GM12878 (cell line): ENCODE results near the gene HMOX1. TPM values are rescaled to one million over a fixed set of nuclear protein-coding genes. Genes with fewer than 3 reads are reported as not detected.

Experiments
- ATAC-seq: fragments of 200-7000 bp; cut with Tn5 transposase; 3 replicates; pipeline ENCODE4 v1.9.1; 2020; ENCODE audit warnings: mild to moderate bottlenecking, moderate library complexity
- BruUV-seq: library from RNA; stranded (reverse); fragments of 400-500 nt; replicated peaks from 2 replicates; lab custom pipeline; 2021; lab: Mats Ljungman, UMichigan
- CTCF ChIA-PET: fragments of 300-600 bp; sonication (Branson Sonifier 250); formaldehyde crosslinking; extraction: SDS; loops from one replicate; lab custom pipeline; 2021; ENCODE audit warnings: inconsistent platforms; lab: Yijun Ruan, JAX
- POLR2A ChIA-PET: fragments of 350-600 bp; formaldehyde crosslinking; extraction: SDS; loops from one replicate; lab custom pipeline; 2021; ENCODE audit warnings: inconsistent platforms; lab: Charles Lee
- RAD21 ChIA-PET: fragments of 300-600 bp; sonication (Branson Sonifier 250); formaldehyde crosslinking; loops from one replicate; lab custom pipeline; 2023; ENCODE audit warnings: antibody characterized with exemption; ENCODE audit not compliant: unreplicated experiment; lab: Charles Lee
- SMC1A ChIA-PET: fragments of 300-600 bp; sonication (Branson Sonifier 250); formaldehyde crosslinking; loops from one replicate; lab custom pipeline; 2023; ENCODE audit not compliant: unreplicated experiment, uncharacterized antibody; lab: Charles Lee
- DNase-seq: peaks from one replicate; pipeline ENCODE4 v3.0.0-alpha.2; 2011; ENCODE audit warnings: low read depth, low spot score
- FAIRE-seq: peaks from 3 replicates; lab custom pipeline; 2011; peaks lifted over from hg19 to GRCh38; lab: Jason Lieb, UNC
- H2AFZ ChIP-seq: 2 replicates; pipeline ENCODE4 v1.6.0; 2011; ENCODE audit warnings: low read depth, low read length, control low read depth; ENCODE audit not compliant: control insufficient read depth
- H3K27ac ChIP-seq: 2 replicates; pipeline ENCODE4 v1.5.1; 2011; ENCODE audit warnings: control low read depth; ENCODE audit not compliant: control insufficient read depth, insufficient read depth
- H3K27me3 ChIP-seq, 2 experiments: replicated peaks in 1 of 2; 2 replicates each; pipeline versions ENCODE4 v1.6.0 to v1.6.1; 2011; ENCODE audit warnings: low read length in 1 of 2; ENCODE audit not compliant: control insufficient read depth in 2 of 2, insufficient read depth in 2 of 2
- H3K36me3 ChIP-seq, 2 experiments: 2 replicates each; pipeline ENCODE4 v1.5.1; 2011; ENCODE audit warnings: low read length in 1 of 2; ENCODE audit not compliant: control insufficient read depth in 2 of 2, insufficient read depth in 2 of 2
- H3K4me1 ChIP-seq: 2 replicates; pipeline ENCODE4 v1.6.1; 2011; ENCODE audit warnings: mild to moderate bottlenecking, low read length, moderate library complexity, mixed read lengths; ENCODE audit not compliant: control insufficient read depth, insufficient read depth
- H3K4me2 ChIP-seq: 2 replicates; pipeline ENCODE4 v1.6.0; 2011; ENCODE audit warnings: control low read depth; ENCODE audit not compliant: control insufficient read depth, insufficient read depth
- H3K4me3 ChIP-seq: fragments of 200-600 bp; sonication (generic); 2 replicates; pipeline ENCODE4 v1.5.1; 2016
- H3K79me2 ChIP-seq: 2 replicates; pipeline ENCODE4 v1.6.0; 2011; ENCODE audit warnings: low read length; ENCODE audit not compliant: control insufficient read depth, insufficient read depth
- H3K9ac ChIP-seq: 2 replicates; pipeline ENCODE4 v1.8.0; 2011; ENCODE audit warnings: low read length, control low read depth, mixed read lengths; ENCODE audit not compliant: control insufficient read depth, insufficient read depth
- H3K9me3 ChIP-seq: replicated peaks from 3 replicates; pipeline ENCODE4 v1.5.1; 2011; ENCODE audit warnings: mild to moderate bottlenecking, low read length; ENCODE audit not compliant: control insufficient read depth, insufficient read depth
- H4K20me1 ChIP-seq: 2 replicates; pipeline ENCODE4 v1.6.0; 2011; ENCODE audit not compliant: control insufficient read depth, insufficient read depth
- ATF7 ChIP-seq: fragments of 450-650 bp; IDR thresholded peaks from 2 replicates; pipeline ENCODE4 v1.6.1; 2016; ENCODE audit warnings: low read depth, mild to moderate bottlenecking
- BRCA1 ChIP-seq: IDR thresholded peaks from 2 replicates; pipeline ENCODE4 v1.6.1; 2011; ENCODE audit warnings: low read depth, low read length, improper control_type of control experiment
- CREB1 ChIP-seq: IDR thresholded peaks from 2 replicates; pipeline ENCODE4 v1.6.1; 2012; ENCODE audit warnings: low read depth, mild to moderate bottlenecking, inconsistent platforms
- E2F4 ChIP-seq: IDR thresholded peaks from 2 replicates; pipeline ENCODE4 v1.6.1; 2012; ENCODE audit warnings: low read depth, low read length, improper control_type of control experiment
- EZH2 ChIP-seq: IDR thresholded peaks from 2 replicates; pipeline ENCODE4 v1.6.1; 2012; ENCODE audit warnings: low read depth, mild to moderate bottlenecking, control low read depth, inconsistent platforms, low read length, borderline replicate concordance; ENCODE audit not compliant: control insufficient read depth
- IKZF2 ChIP-seq, 2 experiments: fragments of 450-650 bp; IDR thresholded peaks; 2 replicates each; pipeline ENCODE4 v1.6.1; 2017; ENCODE audit warnings: mild to moderate bottlenecking in 2 of 2, moderate library complexity in 2 of 2
- MXI1 ChIP-seq: fragments of 150-350 bp; IDR thresholded peaks from 2 replicates; pipeline ENCODE4 v1.6.1; 2011; ENCODE audit warnings: low read depth, mild to moderate bottlenecking, inconsistent platforms, low read length, improper control_type of control experiment
- NR2C1 ChIP-seq: fragments of 450-650 bp; IDR thresholded peaks from 2 replicates; pipeline ENCODE4 v1.6.1; 2017; ENCODE audit warnings: antibody characterized with exemption, mild to moderate bottlenecking, moderate library complexity
- NR2C2 ChIP-seq: IDR thresholded peaks from 2 replicates; pipeline ENCODE4 v1.6.1; 2011; ENCODE audit warnings: borderline replicate concordance, low read depth; ENCODE audit not compliant: control insufficient read depth, insufficient read length
- NRF1 ChIP-seq: conservative IDR thresholded peaks from 2 replicates; pipeline ENCODE4 v1.6.1; 2011; ENCODE audit warnings: mild to moderate bottlenecking, low read depth, low read length, improper control_type of control experiment
- SIX5 ChIP-seq: IDR thresholded peaks from 2 replicates; pipeline ENCODE4 v1.6.1; 2011; ENCODE audit warnings: mild to moderate bottlenecking, low read depth, low read length, moderate library complexity; ENCODE audit not compliant: severe bottlenecking
- SMAD1 ChIP-seq: fragments of 450-650 bp; IDR thresholded peaks from 2 replicates; pipeline ENCODE4 v1.6.1; 2018; ENCODE audit warnings: mild to moderate bottlenecking, low read depth; ENCODE audit not compliant: partially characterized antibody
- TCF3 ChIP-seq: IDR thresholded peaks from 2 replicates; pipeline ENCODE4 v1.6.1; 2012; ENCODE audit warnings: low read depth, mild to moderate bottlenecking, low read length, borderline replicate concordance; ENCODE audit not compliant: insufficient read depth
- TCF7 ChIP-seq: IDR thresholded peaks from 2 replicates; pipeline ENCODE4 v1.6.1; 2014; ENCODE audit warnings: antibody characterized with exemption, borderline replicate concordance
- WGBS: methylation state at CpG from one replicate; pipeline ENCODE4 v1.1.6; 2016; ENCODE audit warnings: low lambda C conversion rate; ENCODE audit not compliant: insufficient replicate concordance, insufficient coverage; ENCODE audit errors: missing lambda C conversion rate; 5-methylcytosine and 5-hydroxymethylcytosine counted together
- in situ Hi-C: fragments of 300-500 bp; cut with MboI; formaldehyde crosslinking; loops from 9 replicates; pipeline ENCODE4 v1.14.3; 2018; ENCODE audit warnings: mixed read lengths
- intact Hi-C: fragments of 100-400 bp; cut with micrococcal nuclease; formaldehyde crosslinking; loops from one replicate; pipeline ENCODE4 v1.14.2; 2022; ENCODE audit not compliant: unreplicated experiment
- polyA plus RNA-seq, 11 experiments: library from polyadenylated mRNA; depleted of rRNA in 4 of 11; unstranded in 6 of 11; stranded (reverse) in 5 of 11; fragments of >200 nt; fragmentation: Nextera tagmentation in 4 of 11; fragmentation: Illumina TruSeq in 1 of 11; extraction: Ambion mirVana in 4 of 11; extraction: Trizol in 1 of 11; gene quantifications; 1 replicate in 1 of 11; 2 replicates in 10 of 11; pipeline versions ENCODE4 v1.2.1 to v1.2.3, GENCODE V29; 2011 to 2016; ENCODE audit warnings: inconsistent platforms in 2 of 11, missing spikeins in 2 of 11, low read depth in 1 of 11
- total RNA-seq, 4 experiments: library from RNA; depleted of rRNA in 3 of 4; stranded (reverse); fragments of >200 nt in 3 of 4; fragmentation: Illumina TruSeq in 1 of 4; extraction: Trizol in 1 of 4; gene quantifications; 2 replicates each; pipeline versions ENCODE4 v1.2.1 to v1.2.3, GENCODE V29; 2013 to 2021
- TF ChIP-seq, protein P1 (sequence below), 3 experiments: IDR thresholded peaks in 2 of 3; conservative IDR thresholded peaks in 1 of 3; 2 replicates each; pipeline ENCODE4 v1.5.1; 2011; ENCODE audit warnings: low read depth in 3 of 3, low read length in 3 of 3, mild to moderate bottlenecking in 3 of 3, control low read depth in 2 of 3, moderate library complexity in 2 of 3, inconsistent platforms in 1 of 3, mixed read lengths in 1 of 3; ENCODE audit not compliant: control insufficient read depth in 2 of 3, insufficient read depth in 1 of 3; ENCODE audit errors: extremely low read depth in 1 of 3
- TF ChIP-seq, protein P2 (sequence below): fragments of 450-650 bp; IDR thresholded peaks from 2 replicates; pipeline ENCODE4 v1.6.1; 2017; ENCODE audit warnings: mild to moderate bottlenecking

The HMOX1 gene
- total and polyA plus RNA-seq, 10 of the 15 experiments (the other 5 are each of a cell fraction or from before 2014, with no cell fraction given), result 1.5 to 36.7 (median 18.8) TPM

DNA sequence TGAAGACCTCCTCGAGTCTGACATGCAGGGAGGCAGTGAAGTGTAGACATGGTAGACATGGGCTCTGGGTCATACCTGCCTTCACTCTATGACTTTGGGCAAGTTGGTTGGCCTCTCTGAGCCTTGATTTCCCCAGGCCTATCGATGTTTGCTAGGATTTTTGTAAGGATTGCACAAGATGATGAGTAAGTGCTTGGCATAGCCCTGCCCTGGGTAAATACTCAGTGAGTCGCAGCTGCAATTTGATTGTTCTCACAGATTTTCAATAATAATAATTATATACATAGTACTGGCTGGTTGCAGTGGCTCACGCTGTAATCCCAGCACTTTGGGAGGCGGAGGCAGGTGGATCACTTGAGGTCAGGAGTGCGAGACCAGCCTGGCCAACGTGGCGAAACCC lies 37.2 kb downstream of the HMOX1 start (continued):
- TF ChIP-seq NRF1, result no peak
- TF ChIP-seq BRCA1, result no peak
- no peak for TF ChIP-seq TCF7
- no peak for TF ChIP-seq IKZF2 (IDR thresholded peaks at IDR 0.05)
- TF ChIP-seq NR2C2, result no peak

DNA sequence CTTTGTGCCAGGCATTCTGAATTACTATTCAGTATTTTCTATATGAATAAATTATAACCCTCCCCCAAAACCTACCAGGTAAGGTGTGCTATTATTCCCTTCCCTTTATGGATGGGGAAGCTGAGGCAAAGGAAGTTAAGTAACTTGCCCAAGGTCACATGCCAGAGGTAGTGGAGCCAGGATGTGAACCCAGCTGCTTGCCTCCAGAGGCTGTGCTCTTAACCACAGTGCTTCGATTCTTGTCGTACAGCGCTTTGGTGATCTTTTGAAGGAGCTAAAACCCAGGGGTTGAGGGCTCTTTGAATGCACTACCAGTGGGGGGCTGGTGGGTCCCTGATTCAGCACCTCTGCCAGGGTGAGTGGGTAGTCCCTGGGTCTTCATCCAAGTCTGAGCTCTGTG lies 37.8 kb downstream of the HMOX1 start:
- Histone ChIP-seq H3K36me3 (peaks cover 52 to 74% of the 10 kb centered on the region in 2 experiments), H3K4me2 (no peak overlapping the region), H3K9me3 (no peaks in the 10 kb centered on the region), H3K27ac (no peak overlapping the region), H3K4me3 (no peak overlapping the region), H3K27me3 (no peaks in the 10 kb centered on the region), H4K20me1 (no peaks in the 10 kb centered on the region), H3K79me2 (no peaks in the 10 kb centered on the region), H3K9ac (no peak overlapping the region), H2AFZ (no peak overlapping the region), H3K4me1 (no peaks in the 10 kb centered on the region)
- ChIA-PET SMC1A (interaction anchor here (0.8 to 1.1 kb wide), 2 partner anchors 9 to 66 kb away, joined by 4 to 5 read pairs; no protein-coding TSS in a partner anchor), POLR2A (no interaction called here), CTCF (interaction anchor here (0.7 to 1.1 kb wide), 2 partner anchors 68 to 163 kb away, joined by 3 to 5 read pairs; no protein-coding TSS in a partner anchor), RAD21 (no interaction called here)
- no peak for DNase-seq
- ATAC-seq, result no peak
- in situ Hi-C loops, result loop anchor here (25.0 kb wide), 1 partner anchor 1094 kb away; the partner anchor contains the start of gene FOXRED2
- BruUV-seq, result no TSS peak
- FAIRE-seq, result no peak
- intact Hi-C loops, result no loop called here
- WGBS, result 96% methylated on average over 3 of the region's 3 CpGs
- TF ChIP-seq MXI1, result no peak
- no peak for TF ChIP-seq ATF7
- no peak for TF ChIP-seq SMAD1
- TF ChIP-seq, protein P1, sequence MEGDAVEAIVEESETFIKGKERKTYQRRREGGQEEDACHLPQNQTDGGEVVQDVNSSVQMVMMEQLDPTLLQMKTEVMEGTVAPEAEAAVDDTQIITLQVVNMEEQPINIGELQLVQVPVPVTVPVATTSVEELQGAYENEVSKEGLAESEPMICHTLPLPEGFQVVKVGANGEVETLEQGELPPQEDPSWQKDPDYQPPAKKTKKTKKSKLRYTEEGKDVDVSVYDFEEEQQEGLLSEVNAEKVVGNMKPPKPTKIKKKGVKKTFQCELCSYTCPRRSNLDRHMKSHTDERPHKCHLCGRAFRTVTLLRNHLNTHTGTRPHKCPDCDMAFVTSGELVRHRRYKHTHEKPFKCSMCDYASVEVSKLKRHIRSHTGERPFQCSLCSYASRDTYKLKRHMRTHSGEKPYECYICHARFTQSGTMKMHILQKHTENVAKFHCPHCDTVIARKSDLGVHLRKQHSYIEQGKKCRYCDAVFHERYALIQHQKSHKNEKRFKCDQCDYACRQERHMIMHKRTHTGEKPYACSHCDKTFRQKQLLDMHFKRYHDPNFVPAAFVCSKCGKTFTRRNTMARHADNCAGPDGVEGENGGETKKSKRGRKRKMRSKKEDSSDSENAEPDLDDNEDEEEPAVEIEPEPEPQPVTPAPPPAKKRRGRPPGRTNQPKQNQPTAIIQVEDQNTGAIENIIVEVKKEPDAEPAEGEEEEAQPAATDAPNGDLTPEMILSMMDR (IDR thresholded peaks at IDR 0.05 in 2 of 3, conservative IDR thresholded peaks at IDR 0.05 in 1 of 3; ENCODE audit: control insufficient read depth in 2 of 3, extremely low read depth in 1 of 3, insufficient read depth in 1 of 3, low read depth in 3 of 3, low read length in 3 of 3), result no peak
- no peak for TF ChIP-seq E2F4
- no peak for TF ChIP-seq NR2C2
- TF ChIP-seq NR2C1, result no peak
- TF ChIP-seq CREB1, result no peak
- TF ChIP-seq SIX5, result no peak
- no peak for TF ChIP-seq TCF3
- TF ChIP-seq, protein P2, sequence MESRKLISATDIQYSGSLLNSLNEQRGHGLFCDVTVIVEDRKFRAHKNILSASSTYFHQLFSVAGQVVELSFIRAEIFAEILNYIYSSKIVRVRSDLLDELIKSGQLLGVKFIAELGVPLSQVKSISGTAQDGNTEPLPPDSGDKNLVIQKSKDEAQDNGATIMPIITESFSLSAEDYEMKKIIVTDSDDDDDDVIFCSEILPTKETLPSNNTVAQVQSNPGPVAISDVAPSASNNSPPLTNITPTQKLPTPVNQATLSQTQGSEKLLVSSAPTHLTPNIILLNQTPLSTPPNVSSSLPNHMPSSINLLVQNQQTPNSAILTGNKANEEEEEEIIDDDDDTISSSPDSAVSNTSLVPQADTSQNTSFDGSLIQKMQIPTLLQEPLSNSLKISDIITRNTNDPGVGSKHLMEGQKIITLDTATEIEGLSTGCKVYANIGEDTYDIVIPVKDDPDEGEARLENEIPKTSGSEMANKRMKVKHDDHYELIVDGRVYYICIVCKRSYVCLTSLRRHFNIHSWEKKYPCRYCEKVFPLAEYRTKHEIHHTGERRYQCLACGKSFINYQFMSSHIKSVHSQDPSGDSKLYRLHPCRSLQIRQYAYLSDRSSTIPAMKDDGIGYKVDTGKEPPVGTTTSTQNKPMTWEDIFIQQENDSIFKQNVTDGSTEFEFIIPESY, result no peak
- no peak for TF ChIP-seq EZH2
